Measurements from ENCODE around the gene DPRX.

DPRX gene

GRCh38 chr19:53626486-53626885, 5.3 kb upstream of the DPRX start:
- no peak overlapping the region for H3K4me3 Mint-ChIP-seq
- no peak overlapping the region for H3K27ac Mint-ChIP-seq
- H3K27me3 Mint-ChIP-seq (ENCODE audit: low read depth), result no peaks in the 10 kb centered on the region
- no peaks in the 10 kb centered on the region for H3K36me3 Mint-ChIP-seq (ENCODE audit: low read depth)
- peaks cover 33% of the 10 kb centered on the region for H3K9me3 Mint-ChIP-seq
- H3K4me1 Mint-ChIP-seq (ENCODE audit: low read depth), result no peaks in the 10 kb centered on the region

GRCh38 chr19:53626976-53627375, 4.8 kb upstream of the DPRX start:
- H3K27me3 Mint-ChIP-seq (ENCODE audit: low read depth), result no peaks in the 10 kb centered on the region
- H3K27ac Mint-ChIP-seq, result no peak overlapping the region
- H3K9me3 Mint-ChIP-seq, result peaks cover 33% of the 10 kb centered on the region

GRCh38 chr19:53634768-53635167, 3.0 kb downstream of the DPRX start:
- H3K9me3 Mint-ChIP-seq, result peaks cover 45% of the 10 kb centered on the region
- no peak overlapping the region for H3K27ac Mint-ChIP-seq
- no peak overlapping the region for H3K4me3 Mint-ChIP-seq
- H3K27me3 Mint-ChIP-seq (ENCODE audit: low read depth), result no peaks in the 10 kb centered on the region
- no peaks in the 10 kb centered on the region for H3K4me1 Mint-ChIP-seq (ENCODE audit: low read depth)
- H3K36me3 Mint-ChIP-seq (ENCODE audit: low read depth), result peaks cover 2% of the 10 kb centered on the region

More at GRCh38 chr19:53626976-53627375, 4.8 kb upstream of the DPRX start:
- Mint-ChIP-seq H3K4me1 (ENCODE audit: low read depth) (no peaks in the 10 kb centered on the region), H3K36me3 (ENCODE audit: low read depth) (no peaks in the 10 kb centered on the region), H3K4me3 (no peak overlapping the region)

GRCh38 chr19:53639471-53639870, 7.7 kb downstream of the DPRX start:
- Mint-ChIP-seq H3K27ac (no peak overlapping the region), H3K9me3 (peaks cover 58% of the 10 kb centered on the region), H3K4me1 (ENCODE audit: low read depth) (no peaks in the 10 kb centered on the region), H3K4me3 (no peak overlapping the region), H3K27me3 (ENCODE audit: low read depth) (no peaks in the 10 kb centered on the region), H3K36me3 (ENCODE audit: low read depth) (peaks cover 6% of the 10 kb centered on the region)

GRCh38 chr19:53642381-53643099, 10.7 kb downstream of the DPRX start:
- H3K9me3 Mint-ChIP-seq, result peaks cover 51% of the 10 kb centered on the region

GRCh38 chr19:53644061-53644816, 12.4 kb downstream of the DPRX start:
- Mint-ChIP-seq H3K27me3 (ENCODE audit: low read depth) (no peaks in the 10 kb centered on the region), H3K4me3 (no peak overlapping the region), H3K36me3 (ENCODE audit: low read depth) (peaks cover 4% of the 10 kb centered on the region), H3K27ac (no peak overlapping the region), H3K9me3 (peaks cover 49% of the 10 kb centered on the region), H3K4me1 (ENCODE audit: low read depth) (no peaks in the 10 kb centered on the region)

More at GRCh38 chr19:53642381-53643099, 10.7 kb downstream of the DPRX start:
- Mint-ChIP-seq H3K27me3 (ENCODE audit: low read depth) (no peaks in the 10 kb centered on the region), H3K27ac (no peak overlapping the region), H3K4me1 (ENCODE audit: low read depth) (no peaks in the 10 kb centered on the region), H3K4me3 (no peak overlapping the region), H3K36me3 (ENCODE audit: low read depth) (peaks cover 4% of the 10 kb centered on the region)

GRCh38 chr19:53646144-53646543, 14.3 kb downstream of the DPRX start:
- Mint-ChIP-seq H3K36me3 (ENCODE audit: low read depth) (peaks cover 6% of the 10 kb centered on the region), H3K27me3 (ENCODE audit: low read depth) (no peaks in the 10 kb centered on the region), H3K27ac (no peak overlapping the region), H3K4me1 (ENCODE audit: low read depth) (no peaks in the 10 kb centered on the region), H3K4me3 (no peak overlapping the region), H3K9me3 (peaks cover 40% of the 10 kb centered on the region)

- H3K4me3 Mint-ChIP-seq, result no peak overlapping the region
- H3K27me3 Mint-ChIP-seq (ENCODE audit: low read depth), result no peaks in the 10 kb centered on the region
- no peaks in the 10 kb centered on the region for H3K4me1 Mint-ChIP-seq (ENCODE audit: low read depth)
- H3K9me3 Mint-ChIP-seq, result peaks cover 34% of the 10 kb centered on the region
- H3K27ac Mint-ChIP-seq, result no peak overlapping the region
- H3K36me3 Mint-ChIP-seq (ENCODE audit: low read depth), result peaks cover 6% of the 10 kb centered on the region
Measured at GRCh38 chr19:53647350-53647749, 15.6 kb downstream of the DPRX start.

GRCh38 chr19:53647792-53648191, 16.0 kb downstream of the DPRX start:
- Mint-ChIP-seq H3K36me3 (ENCODE audit: low read depth) (peaks cover 3% of the 10 kb centered on the region), H3K9me3 (peaks cover 31% of the 10 kb centered on the region), H3K27ac (no peak overlapping the region), H3K27me3 (ENCODE audit: low read depth) (no peaks in the 10 kb centered on the region), H3K4me3 (no peak overlapping the region), H3K4me1 (ENCODE audit: low read depth) (no peaks in the 10 kb centered on the region)

GRCh38 chr19:53649746-53650593, 18.2 kb downstream of the DPRX start:
- Mint-ChIP-seq H3K27ac (no peak overlapping the region), H3K9me3 (peaks cover 26% of the 10 kb centered on the region), H3K4me1 (ENCODE audit: low read depth) (no peaks in the 10 kb centered on the region), H3K4me3 (no peak overlapping the region), H3K36me3 (ENCODE audit: low read depth) (peaks cover 1% of the 10 kb centered on the region), H3K27me3 (ENCODE audit: low read depth) (no peaks in the 10 kb centered on the region)

GRCh38 chr19:53652476-53652875, 20.7 kb downstream of the DPRX start:
- Mint-ChIP-seq H3K9me3 (peaks cover 27% of the 10 kb centered on the region), H3K4me1 (ENCODE audit: low read depth) (no peaks in the 10 kb centered on the region), H3K27me3 (ENCODE audit: low read depth) (no peaks in the 10 kb centered on the region), H3K36me3 (ENCODE audit: low read depth) (peaks cover 1% of the 10 kb centered on the region), H3K27ac (no peak overlapping the region), H3K4me3 (no peak overlapping the region)

- H3K4me1 Mint-ChIP-seq (ENCODE audit: low read depth), result no peaks in the 10 kb centered on the region
- no peak overlapping the region for H3K4me3 Mint-ChIP-seq
- peaks cover 43% of the 10 kb centered on the region for H3K9me3 Mint-ChIP-seq
- H3K27ac Mint-ChIP-seq, result no peak overlapping the region
- no peaks in the 10 kb centered on the region for H3K36me3 Mint-ChIP-seq (ENCODE audit: low read depth)
- no peaks in the 10 kb centered on the region for H3K27me3 Mint-ChIP-seq (ENCODE audit: low read depth)
Measured at GRCh38 chr19:53655042-53655665, 23.4 kb downstream of the DPRX start.

- H3K36me3 Mint-ChIP-seq (ENCODE audit: low read depth), result no peaks in the 10 kb centered on the region
- peaks cover 54% of the 10 kb centered on the region for H3K9me3 Mint-ChIP-seq
- no peak overlapping the region for H3K4me3 Mint-ChIP-seq
- H3K27ac Mint-ChIP-seq, result no peak overlapping the region
- H3K4me1 Mint-ChIP-seq (ENCODE audit: low read depth), result no peaks in the 10 kb centered on the region
- no peaks in the 10 kb centered on the region for H3K27me3 Mint-ChIP-seq (ENCODE audit: low read depth)
Measured at GRCh38 chr19:53657330-53657729, 25.5 kb downstream of the DPRX start.

- Mint-ChIP-seq H3K9me3 (peaks cover 54% of the 10 kb centered on the region), H3K4me1 (ENCODE audit: low read depth) (no peaks in the 10 kb centered on the region), H3K27ac (no peak overlapping the region), H3K27me3 (ENCODE audit: low read depth) (no peaks in the 10 kb centered on the region), H3K4me3 (no peak overlapping the region), H3K36me3 (ENCODE audit: low read depth) (no peaks in the 10 kb centered on the region)
Measured at GRCh38 chr19:53657778-53658177, 26.0 kb downstream of the DPRX start.
